NAMALWA (cell line): ENCODE results near the gene SHC1.
A peak's percentile ranks its signal among the peaks of the same experiment; 100 is the strongest.

Experiments
- DNase-seq: peaks from one replicate; pipeline ENCODE4 v3.0.0-alpha.2; 2015; ENCODE audit warnings: low spot score

SHC1 gene

GRCh38 chr1:154970631-154971340 lies at the start of gene SHC1:
Gene SHC1, minus strand, starts transcription at chr1:154970747. Its CDS starts 221 bp downstream, at chr1:154970526.
- DNase-seq, result peak; percentile 89

- DNase-seq, result no peak
These were observed 49.1 kb upstream of the SHC1 start for GRCh38 chr1:155019377-155020245.

GRCh38 chr1:155018617-155019348 lies 48.2 kb upstream of the SHC1 start:
- DNase-seq, result no peak

GRCh38 chr1:155017946-155018316 lies 47.4 kb upstream of the SHC1 start:
- no peak for DNase-seq

- DNase-seq, result peak; percentile 94
These were observed 46.7 kb upstream of the SHC1 start for GRCh38 chr1:155017041-155017945.

- DNase-seq, result peak; percentile 77
These were observed 45.8 kb upstream of the SHC1 start for GRCh38 chr1:155016231-155016831.

GRCh38 chr1:155015527-155016230 lies 45.1 kb upstream of the SHC1 start:
- DNase-seq, result no peak

GRCh38 chr1:155014709-155015508 lies 44.4 kb upstream of the SHC1 start:
- DNase-seq, result no peak

GRCh38 chr1:155013632-155014031 lies 43.1 kb upstream of the SHC1 start:
- DNase-seq, result no peak

- no peak for DNase-seq
These were observed 42.4 kb upstream of the SHC1 start for GRCh38 chr1:155012776-155013602.

GRCh38 chr1:155012026-155012546 lies 41.5 kb upstream of the SHC1 start:
- no peak for DNase-seq

- no peak for DNase-seq
These were observed 41.0 kb upstream of the SHC1 start for GRCh38 chr1:155011437-155012025.

- no peak for DNase-seq
These were observed 40.5 kb upstream of the SHC1 start for GRCh38 chr1:155011004-155011416.

GRCh38 chr1:155010211-155010918 lies 39.8 kb upstream of the SHC1 start:
- DNase-seq, result no peak

GRCh38 chr1:155009742-155010141 lies 39.2 kb upstream of the SHC1 start:
- DNase-seq, result no peak

GRCh38 chr1:155009221-155009711 lies 38.7 kb upstream of the SHC1 start:
- no peak for DNase-seq
